ENCODE data around the gene SOCS3.
A peak's percentile ranks its signal among the peaks of the same experiment; 100 is the strongest.
"Not testable (repeated sequence)": the region's sequence is repeated elsewhere in the genome, so short reads cannot be mapped to it uniquely, and the experiment has no call there.

The SOCS3 gene

DNA sequence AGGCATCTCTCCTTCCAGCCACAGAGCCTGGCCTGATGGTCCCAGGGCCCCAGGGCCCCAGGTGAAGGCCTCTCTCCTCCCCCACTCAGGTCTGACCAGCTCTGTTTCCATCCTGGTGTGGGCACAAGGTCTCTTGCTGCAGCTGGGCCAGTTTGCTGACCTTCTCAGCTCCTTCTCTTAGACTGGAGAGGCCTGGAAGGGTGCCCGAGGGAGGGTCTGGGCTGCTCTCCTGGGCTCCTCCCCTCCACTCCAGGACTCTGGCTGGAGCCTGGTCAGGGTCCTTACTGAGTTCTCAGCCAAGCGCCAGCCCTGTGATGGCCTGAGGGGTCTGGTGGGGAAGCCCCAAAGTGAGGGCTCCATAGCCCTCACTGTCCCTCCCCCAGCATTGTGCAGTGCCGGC lies 12.4 kb downstream of the SOCS3 start:
- DNase-seq = no peak

DNA sequence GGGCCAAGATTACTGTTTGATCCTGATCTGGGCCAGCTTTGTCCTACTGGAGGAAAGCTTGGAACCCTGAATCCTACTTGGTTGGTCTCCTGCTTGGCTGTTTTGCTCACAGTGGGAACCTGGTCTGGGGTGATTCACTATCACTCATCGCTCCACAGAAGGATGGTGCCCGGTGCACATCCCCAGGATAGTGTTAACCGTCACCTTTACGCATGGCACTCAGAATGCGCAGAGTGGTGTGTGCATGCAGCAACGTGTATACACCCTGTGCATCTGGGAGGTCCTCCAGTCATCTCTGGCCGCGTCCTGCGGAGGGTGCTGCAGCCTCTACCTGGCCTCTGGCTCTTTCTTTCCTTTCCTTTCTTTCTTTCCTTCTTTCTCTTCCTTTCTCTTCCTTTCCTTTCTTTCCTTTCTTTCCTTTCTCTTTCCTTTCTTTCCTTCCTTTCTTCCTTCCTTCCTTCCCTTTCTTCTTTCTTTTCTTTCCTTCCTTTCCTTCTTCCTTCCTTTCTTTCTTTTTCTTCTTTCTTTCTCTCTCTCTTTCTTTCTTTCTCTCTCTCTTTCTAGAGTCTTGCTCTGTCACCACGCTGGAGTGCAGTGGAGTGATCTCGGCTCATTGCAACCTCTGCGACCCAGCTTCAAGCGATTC lies 13.1 kb downstream of the SOCS3 start:
- no peak for DNase-seq

DNA sequence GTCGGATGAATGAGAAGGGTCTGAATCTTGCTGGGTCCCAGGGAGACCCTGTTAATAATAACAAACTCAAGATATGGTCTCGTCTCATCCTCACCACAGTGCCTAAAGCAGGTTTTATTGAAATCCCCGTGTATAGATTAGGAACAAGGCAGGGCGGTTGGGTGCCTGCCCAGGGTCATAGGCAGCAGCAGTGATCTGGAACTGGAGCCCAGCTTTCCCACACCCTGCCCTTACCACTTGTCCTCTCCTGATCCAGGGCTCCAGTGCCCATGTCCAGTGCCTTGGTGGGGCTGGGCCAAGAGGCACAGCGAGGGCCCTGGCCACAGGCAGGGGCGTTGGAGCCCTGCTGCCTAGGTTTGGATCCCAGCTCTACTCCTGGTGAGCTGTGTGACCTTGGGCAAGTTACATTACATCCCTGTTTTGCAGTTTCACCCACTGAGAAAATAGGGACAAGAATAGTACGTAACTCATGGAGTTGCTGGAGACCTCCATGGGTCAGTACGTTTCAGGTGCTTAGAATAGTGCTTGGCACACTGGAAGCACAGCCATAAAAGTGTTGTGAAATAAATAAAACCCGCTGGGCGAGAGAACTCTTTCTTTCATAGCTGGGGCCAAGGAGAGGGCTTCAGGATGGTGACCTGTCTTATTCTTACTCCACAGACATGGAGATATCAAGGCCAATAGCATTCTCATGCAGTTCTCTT lies 13.9 kb downstream of the SOCS3 start:
- no peak for DNase-seq

DNA sequence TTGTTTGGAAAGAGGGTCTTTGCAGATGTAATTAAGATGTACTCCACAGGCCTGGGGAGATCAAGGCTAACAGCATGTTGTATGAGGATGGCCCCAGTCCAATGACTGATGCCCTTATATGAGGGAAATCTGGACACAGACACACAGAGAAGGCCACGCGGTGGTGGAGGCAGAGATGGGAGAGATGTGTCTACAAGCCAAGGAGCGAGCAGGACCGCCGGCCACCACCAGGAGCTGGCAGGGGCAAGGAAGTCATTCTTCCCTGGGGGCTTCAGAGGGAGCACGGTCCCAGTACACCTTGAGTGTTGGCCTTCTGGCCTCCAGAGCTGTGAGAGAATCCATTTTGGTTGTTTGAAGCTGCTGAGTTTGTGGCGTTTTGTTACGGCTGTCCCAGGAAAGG lies 14.7 kb downstream of the SOCS3 start:
- no peak for DNase-seq

DNA sequence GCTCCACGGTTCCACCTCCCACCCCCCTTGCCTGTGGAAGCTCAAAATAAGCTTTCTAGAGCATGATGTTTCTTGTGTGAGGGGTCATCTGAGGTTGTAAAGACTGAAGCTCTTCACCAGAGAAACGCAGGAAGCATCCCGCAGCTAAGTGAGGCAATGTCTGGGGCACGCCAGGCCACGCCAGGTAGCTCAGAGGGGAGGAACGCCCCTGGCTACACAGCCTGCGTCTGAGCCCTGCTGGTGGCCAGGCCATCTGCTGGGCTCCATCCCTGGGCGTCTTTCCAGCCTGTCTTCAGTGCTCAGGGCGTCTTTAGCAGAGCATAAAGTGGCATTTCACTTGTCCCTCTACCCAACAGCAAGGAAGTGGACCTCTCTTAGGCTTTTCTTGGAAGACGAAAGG lies 15.2 kb downstream of the SOCS3 start:
- DNase-seq = no peak

DNA sequence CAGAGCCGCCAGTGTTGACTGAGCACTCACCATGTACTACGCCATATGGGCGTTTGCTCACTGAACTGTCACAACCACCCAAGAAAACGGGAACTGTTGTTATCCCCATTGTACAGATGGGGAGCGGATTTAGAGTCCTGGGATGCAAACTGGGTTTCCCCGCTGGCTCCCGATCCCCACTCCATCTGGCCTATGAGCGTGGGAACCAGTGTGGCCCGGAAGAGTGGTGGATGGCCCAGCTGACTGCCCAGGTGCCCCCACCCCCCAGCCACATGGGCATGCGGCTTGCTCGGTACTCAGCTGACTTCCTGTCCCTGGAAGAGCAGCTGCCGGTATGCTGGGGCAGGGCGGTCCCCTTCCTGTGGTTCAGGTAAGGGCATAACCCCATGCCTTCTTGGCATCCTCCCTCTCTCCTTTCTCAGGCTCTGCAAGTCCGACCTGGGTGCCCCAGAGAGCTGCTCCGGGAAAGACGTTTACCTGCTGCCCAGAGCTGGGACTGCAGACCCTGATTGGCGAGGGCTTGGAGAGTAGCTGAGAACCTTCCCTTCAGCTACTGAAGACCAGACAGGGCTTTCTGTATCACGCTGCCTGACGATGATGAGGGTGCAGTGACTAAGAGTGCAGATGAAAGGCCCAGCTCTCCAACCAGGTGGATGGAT lies 16.2 kb downstream of the SOCS3 start:
- DNase-seq = no peak

DNA sequence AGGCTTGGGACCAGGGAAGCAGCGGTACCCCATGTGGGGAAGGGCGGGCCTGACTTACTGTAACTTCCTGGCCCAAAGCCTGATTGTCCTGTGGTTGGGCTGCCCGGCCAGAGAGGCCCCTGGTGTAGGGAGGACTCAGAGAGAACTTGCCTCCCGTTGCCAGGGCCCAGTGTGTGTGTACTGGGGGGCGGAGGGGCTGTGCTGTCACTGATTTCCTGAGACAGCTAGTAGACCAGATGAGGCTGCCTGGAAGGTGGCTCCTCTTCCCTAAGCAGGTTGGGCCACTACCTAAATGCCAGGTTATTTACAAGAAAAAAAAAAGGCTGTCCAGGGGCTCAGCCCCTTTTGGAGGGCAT lies 16.7 kb downstream of the SOCS3 start:
- no peak for DNase-seq

DNA sequence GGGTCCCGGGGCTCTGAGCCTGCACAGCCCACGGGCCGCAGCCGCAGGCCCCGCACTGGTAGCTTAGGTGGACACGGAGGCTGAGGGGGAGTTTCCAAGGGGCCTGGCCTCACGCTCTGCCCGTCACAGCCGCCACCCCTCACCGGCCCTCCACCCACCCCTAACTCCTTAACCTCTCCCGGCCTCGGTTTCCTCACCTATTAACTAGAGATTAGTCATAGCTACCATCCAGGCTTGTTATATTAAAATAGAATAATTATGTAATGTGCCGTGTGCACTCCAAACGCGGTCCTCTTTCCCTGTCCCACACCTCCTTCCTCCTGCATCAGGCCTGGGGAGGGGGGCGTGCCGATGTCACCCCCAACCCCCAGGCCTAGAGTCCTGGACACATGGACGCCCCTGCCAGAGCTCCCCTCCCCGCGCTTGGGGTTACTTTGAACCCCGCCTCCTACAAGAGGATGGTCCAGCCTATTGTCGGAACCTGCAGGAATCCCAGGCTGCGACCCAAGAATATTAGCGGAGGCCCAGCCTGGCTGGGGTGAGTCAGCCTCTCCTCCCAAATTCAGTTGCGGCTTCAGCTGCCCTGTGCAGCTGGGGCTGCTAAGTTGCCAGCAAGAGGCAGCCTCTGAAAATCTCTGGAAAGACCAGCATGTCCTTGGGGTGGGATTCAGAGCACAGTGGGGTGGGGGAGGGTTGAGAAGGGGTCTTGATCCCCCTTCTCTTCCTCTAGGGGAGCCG lies 17.3 kb downstream of the SOCS3 start:
- DNase-seq = peak; percentile 12

DNA sequence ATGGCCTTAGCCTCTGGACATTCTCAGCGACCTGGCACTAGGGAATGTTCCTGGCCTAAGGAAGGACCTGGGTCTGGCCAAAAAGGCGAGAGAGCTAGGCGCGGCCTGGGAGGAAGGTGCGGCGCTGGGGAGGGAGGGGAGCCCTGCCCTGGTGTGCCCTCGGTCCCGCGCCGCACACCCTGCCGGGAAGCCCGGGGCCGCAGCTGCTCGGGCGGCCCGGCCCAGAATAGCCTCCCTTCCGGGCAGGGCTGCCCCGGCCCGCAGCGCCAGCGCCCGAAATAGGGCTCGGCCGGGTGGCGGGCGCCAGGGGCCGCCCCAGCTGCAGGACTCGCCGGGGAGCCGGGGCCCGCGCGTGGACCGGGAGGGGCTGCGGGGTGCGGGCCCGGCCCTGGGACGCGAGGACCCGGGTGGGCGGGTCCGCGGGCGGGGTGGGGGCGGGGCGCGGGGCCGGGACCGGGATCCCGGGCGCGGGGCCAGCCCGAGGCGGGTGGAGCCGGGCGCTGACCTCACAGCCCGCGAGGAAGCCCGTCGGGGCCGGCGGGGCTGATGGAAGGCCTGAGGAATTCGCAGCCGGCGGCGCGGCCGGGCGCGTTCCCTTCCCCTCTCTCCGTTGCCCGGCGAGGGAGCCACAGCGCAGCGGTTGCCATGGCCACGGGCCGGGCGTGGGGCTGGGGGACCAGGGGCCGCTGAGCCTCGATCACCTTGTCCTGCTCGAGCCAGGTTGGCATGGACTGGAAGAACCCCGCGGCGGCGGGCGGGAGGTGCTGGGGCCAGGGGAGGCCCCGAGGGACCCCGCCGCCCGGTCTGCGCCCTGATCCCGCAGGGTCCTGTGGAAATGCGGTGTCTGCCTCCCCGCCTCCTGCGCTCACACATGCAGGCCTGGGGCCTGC lies 18.1 kb downstream of the SOCS3 start:
- DNase-seq = peak; percentile 87

DNA sequence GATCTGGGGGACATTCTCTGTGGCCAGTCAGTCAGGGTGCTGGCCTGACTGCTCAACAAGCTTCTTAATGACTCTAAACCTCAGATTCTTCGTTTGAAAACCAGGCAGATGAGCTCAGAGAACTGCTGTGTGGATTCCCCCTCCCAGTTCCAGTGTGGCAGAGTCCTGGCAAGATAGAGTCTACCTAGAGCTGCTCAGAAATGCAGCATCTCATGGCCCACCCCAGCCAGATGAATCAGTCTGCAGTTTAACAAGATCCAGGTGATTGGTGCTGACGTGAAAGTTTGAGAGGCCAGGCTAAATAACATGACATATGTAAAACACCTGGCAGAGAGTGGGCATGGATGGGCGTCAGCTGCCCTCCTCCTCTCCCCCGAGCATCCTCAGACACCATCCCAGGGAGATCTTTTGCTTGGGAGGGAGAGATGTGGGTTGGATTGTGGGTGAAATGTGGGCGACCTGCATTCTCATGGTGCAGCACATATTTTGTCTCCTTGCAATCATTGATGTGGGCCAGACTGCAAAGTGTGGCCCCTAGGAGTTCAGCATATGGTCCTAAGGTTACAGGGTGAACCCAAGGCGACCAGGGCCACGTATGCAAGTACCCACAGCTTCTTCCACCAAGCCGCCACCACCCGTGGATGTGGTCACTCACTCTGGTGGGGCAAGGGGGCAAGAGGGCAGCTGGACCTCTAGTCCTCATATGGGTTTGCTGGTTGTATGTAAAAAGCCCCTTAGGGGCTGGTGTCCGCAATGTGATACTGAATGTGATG lies 19.5 kb downstream of the SOCS3 start:
- DNase-seq = no peak

DNA sequence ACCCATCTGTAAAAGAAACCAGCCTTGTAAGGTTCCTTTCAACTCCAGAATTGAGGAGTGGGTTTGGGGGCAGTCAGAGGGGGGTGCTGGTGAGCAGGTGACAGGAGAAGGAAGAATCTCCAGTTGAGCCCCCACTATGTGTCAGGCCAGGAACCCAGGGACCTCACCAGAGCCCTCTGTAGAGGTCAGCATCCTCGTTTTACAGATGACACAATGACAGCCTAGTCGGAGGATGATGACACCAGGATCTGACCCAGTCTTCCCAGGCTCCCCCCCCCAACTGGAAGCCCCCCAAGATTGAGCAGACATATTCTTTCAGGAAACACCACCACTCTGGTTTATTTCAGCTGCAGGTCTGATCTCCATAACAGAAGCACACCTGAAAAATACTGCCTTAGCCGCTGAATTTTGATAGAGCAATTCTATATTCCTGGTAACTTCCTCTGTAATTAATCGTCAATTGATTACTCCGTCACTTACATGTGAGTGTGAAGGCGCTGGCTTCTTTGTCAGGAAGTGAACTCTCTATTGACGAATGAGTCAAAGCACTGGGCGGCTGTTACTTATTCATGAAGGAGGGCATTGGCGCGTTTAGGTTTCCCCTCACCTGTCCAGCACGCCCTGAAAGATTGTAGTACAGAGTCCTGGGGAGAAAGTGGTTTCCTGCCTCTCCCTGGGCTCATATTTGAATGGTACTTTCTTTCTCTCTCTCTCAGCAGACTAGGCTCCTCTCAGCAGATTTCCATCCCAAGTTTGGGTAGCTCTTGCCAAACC lies 21.2 kb downstream of the SOCS3 start:
- no peak for DNase-seq

DNA sequence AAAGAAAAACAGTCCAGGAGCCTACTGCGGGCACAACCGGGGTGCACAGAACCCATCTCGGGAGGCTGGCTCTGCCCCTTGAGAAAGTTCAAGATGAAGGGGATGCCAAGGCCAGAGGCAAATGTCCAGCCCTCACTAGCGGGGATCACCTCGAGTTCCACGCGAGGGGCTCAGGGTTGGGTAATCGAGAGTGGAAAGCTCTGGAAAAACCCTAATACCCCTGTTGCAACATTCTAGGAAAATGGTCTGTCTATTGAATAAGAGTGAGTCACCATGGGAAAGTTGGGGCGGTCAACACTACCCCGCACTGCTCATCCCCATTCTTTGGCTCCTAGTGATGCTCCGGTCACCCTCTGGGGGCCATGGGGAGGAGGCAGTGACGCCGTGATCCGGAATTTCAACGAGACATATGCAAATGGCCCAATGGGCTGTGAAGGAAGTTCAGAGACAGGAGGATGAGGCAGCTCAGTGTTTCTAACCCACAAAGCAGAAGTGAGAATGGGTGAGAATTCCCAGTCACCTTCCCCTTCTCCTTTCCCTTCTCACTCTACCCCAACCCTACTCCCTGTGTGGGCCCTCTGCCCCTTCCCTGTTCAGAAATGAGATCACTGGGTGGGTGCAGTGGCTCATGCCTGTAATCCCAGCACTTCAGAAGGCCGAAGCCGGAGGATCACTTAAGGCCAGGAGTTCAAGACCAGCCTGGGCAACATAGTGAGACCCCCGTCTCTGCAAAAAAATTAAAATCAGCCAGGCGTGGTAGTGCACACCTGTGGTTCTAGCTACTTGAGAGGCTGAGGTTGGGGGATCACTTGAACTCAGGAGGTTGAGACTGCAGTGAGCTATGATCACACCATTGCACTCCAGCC lies 22.4 kb downstream of the SOCS3 start:
- DNase-seq = no peak

DNA sequence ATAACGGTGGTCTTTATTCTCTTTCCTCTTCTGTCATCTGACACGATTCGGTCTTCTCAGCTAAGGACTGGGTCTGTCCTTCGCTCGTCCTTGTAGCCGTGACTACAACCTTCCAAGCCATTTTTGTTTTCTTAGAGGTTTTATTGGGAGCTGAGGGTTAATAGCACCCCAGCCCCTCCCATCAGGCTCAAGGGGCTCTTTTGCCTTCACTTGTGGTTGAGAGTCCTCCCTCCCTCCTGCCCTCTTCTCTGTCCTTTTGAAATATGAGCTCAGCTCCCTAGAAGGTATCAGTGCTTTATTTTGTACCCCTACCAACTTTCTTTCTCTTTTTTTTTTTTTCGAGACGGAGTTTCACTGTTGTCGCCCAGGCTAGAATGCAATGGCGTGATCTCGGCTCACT lies 24.7 kb downstream of the SOCS3 start:
- DNase-seq = no peak

DNA sequence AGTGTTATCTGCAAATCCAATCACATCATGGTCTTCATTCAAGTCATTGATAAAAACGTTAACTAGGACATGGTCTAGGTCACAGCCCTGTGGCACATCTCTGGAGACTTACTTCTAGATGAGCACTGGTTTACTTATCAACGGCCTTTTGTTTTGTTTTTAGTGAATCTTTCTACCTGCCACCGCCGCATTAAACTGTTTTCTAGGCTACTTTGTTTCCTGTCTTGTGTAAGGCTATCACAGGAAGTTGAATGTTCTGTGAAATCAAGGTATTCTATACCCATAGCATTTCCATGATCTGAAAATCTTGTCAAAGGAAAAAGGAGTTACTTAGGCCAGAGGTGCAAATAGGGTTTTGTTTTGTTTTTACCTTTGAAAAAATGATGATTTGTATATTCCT lies 26.9 kb downstream of the SOCS3 start:
- no peak for DNase-seq

DNA sequence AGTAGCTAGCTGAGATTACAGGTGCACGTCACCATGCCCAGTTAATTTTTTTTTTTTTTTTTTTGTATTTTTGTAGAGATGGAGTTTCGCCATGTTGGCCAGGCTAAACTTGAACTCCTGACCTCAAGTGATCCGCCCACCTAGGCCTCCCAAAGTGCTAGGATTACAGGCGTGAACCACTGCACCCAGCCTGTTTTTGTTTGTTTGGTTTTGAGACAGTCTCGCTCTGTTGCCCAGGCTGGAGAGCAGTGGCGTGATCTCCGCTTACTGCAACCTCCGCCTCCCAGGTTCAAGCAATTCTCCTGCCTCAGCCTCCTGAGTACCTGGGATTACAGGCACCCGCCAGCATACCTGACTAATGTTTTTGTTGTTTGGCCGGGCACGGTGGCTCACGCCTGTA lies 28.5 kb downstream of the SOCS3 start:
- DNase-seq = not testable (repeated sequence)

DNA sequence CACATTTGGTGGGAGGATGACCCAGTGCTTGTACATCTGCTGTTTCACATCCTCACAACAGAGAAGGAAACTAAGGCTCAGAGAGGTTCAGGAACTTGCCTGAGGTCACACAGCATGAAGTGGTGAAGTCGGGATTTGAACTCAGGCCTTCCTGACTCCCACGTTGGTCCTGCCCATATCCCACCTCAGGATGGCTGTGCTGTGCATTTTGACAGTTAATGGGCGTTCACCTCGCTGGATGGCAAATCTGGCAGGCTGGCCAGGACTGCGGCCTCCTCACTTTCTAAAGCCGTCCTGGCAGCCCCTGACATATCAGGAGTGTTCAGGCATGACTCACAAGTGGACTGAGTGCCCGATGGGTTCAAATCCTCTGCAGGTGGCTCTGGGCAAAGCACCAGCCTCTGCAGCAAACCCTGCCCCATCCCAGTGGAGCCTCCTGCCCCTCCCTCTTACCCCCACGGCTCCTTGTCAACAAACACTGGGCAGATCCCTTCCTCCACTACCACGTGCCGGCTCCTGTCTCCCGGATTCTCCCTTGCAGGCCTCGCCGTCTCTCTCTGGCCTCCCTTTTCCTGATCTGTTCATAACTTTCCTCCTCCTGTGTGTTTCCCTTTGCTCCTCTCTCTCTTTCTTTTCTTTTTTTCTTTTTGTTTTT lies 29.2 kb downstream of the SOCS3 start:
- no peak for DNase-seq

DNA sequence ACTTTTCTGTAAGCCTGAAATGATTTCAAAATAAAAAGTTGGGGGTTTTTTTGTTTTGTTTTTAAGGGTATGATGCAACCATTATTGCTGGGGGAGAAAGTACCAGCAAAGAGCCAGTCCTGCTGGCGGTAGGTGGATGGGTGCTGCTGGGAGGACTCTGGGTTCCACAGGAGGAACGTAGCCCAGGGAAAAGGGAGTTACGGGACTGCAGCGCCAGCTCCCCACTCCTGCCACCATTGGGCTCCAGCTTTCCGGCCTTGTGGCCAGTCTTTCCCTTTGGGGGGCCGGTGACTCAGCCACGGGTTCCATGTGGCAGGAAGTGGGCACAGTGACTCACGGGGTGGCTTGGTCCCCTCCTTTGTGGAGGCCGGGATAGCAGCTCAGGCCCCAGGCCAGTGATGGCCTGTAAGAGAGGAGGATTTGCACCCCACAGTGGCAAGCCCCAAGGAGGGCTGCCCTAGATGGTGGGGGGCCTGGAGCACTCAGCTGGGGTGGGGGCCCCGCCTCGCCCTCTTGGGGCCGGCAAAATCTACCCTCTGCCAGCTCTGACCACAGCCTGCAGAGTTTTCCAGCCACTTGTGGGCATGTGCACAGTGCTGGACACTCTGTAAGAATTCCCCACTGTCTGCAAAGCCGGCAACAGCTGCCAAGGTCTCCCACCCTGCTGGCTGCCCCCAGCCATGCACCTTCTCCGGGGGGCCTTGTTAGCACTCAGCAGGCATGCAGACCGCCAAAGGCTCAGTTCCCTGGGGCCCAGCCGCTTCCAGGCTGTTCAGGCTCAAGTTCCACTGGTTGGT lies 30.4 kb downstream of the SOCS3 start:
- no peak for DNase-seq

DNA sequence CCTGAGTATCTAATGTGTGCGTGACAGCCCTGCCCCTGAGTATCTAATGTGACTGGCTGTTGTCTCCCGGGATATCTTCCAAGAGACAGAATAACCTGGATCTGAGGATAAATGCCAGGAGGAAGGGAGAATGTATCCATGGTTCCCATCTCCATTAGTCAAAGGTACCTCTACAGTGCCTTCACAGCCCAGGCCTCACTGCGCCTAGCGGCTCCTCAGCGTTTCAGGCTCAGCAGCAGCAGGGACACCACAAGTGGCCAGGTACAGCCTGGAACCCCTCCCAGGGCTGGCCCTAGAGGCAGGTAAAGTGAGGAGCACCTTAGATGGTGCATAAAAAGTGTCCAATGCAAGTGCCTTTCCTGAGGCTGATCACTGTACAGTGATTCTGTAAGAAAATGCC lies 32.0 kb downstream of the SOCS3 start:
- DNase-seq = no peak

Measured in retina (tissue), 1 donor.